Cardiac muscle cell (in vitro differentiated cells and primary cell): ENCODE measurements around the gene LILRB5. TPM values are rescaled to one million over a fixed set of nuclear protein-coding genes. Genes with fewer than 3 reads are reported as not detected.
A peak's percentile ranks its signal among the peaks of the same experiment; 100 is the strongest.
"Not testable (repeated sequence)": the region's sequence is repeated elsewhere in the genome, so short reads cannot be mapped to it uniquely, and the experiment has no call there.

Experiments
- DNase-seq, 2 donors: peaks; one replicate each; pipeline versions ENCODE4 v3.0.0 to v3.0.0-alpha.2; 2010 to 2017; ENCODE audit warnings: low read depth in 1 of 2, low spot score in 1 of 2
- H3K27ac ChIP-seq: fragments of 200-600 bp; sonication (generic); 2 replicates; pipeline ENCODE4 v1.5.1; 2016
- H3K27me3 ChIP-seq: fragments of 200-600 bp; sonication (generic); 2 replicates; pipeline ENCODE4 v1.6.0; 2016; ENCODE audit warnings: control low read depth
- H3K36me3 ChIP-seq: fragments of 200-600 bp; sonication (generic); 2 replicates; pipeline ENCODE4 v1.5.1; 2016; ENCODE audit warnings: control low read depth
- H3K4me1 ChIP-seq: fragments of 200-600 bp; sonication (generic); 2 replicates; pipeline ENCODE4 v1.8.1; 2017; ENCODE audit warnings: low read depth, mild to moderate bottlenecking, mixed run types
- H3K4me3 ChIP-seq: fragments of 200-600 bp; sonication (generic); 2 replicates; pipeline ENCODE4 v1.5.1; 2016; ENCODE audit warnings: mild to moderate bottlenecking
- H3K9me3 ChIP-seq: fragments of 200-600 bp; sonication (generic); 2 replicates; pipeline ENCODE4 v1.5.1; 2017; ENCODE audit warnings: low read depth, mild to moderate bottlenecking, control low read depth
- CTCF ChIP-seq: IDR thresholded peaks from 2 replicates; pipeline ENCODE4 v1.5.1; 2012; ENCODE audit warnings: low read depth, mild to moderate bottlenecking, low read length
- polyA plus RNA-seq: library from polyadenylated mRNA; unstranded; fragments of >200 nt; fragmentation: Nextera tagmentation; extraction: Ambion mirVana; gene quantifications from 2 replicates; pipeline ENCODE4 v1.2.1, GENCODE V29; 2016
- total RNA-seq: library from RNA; depleted of rRNA; stranded (reverse); fragments of >200 nt; gene quantifications from 2 replicates; pipeline ENCODE4 v1.2.3, GENCODE V29; 2016

LILRB5 gene
- total and polyA plus RNA-seq, 2 experiments from 2014 or later, result not detected

GRCh38 chr19:54207676-54207982 lies 49.4 kb downstream of the LILRB5 start:
- Histone ChIP-seq H3K27me3 (no peaks in the 10 kb centered on the region), H3K27ac (peak overlapping the region; percentile 68), H3K9me3 (no peaks in the 10 kb centered on the region), H3K36me3 (peaks cover 52% of the 10 kb centered on the region), H3K4me1 (peaks cover 40% of the 10 kb centered on the region), H3K4me3 (no peak overlapping the region)
- no peak for TF ChIP-seq CTCF
- DNase-seq, result no peak

- H3K27ac ChIP-seq, result peak overlapping the region; percentile 23
- not testable (repeated sequence) for H3K9me3 ChIP-seq
Measured at GRCh38 chr19:54207193-54207592, 49.9 kb downstream of the LILRB5 start.

GRCh38 chr19:54206831-54207177 lies 50.3 kb downstream of the LILRB5 start:
- DNase-seq, result no peak
- Histone ChIP-seq H3K27me3 (no peaks in the 10 kb centered on the region), H3K9me3 (no peaks in the 10 kb centered on the region), H3K4me3 (no peak overlapping the region), H3K4me1 (peaks cover 48% of the 10 kb centered on the region), H3K36me3 (peaks cover 60% of the 10 kb centered on the region), H3K27ac (peak overlapping the region; percentile 23)
- no peak for TF ChIP-seq CTCF

More at GRCh38 chr19:54207193-54207592, 49.9 kb downstream of the LILRB5 start:
- Histone ChIP-seq H3K4me1 (peaks cover 44% of the 10 kb centered on the region), H3K36me3 (peaks cover 56% of the 10 kb centered on the region)
- not testable (repeated sequence) for H3K27me3 ChIP-seq, H3K4me3 ChIP-seq, DNase-seq

- no peak for TF ChIP-seq CTCF
- Histone ChIP-seq H3K4me1 (peaks cover 51% of the 10 kb centered on the region), H3K9me3 (no peaks in the 10 kb centered on the region), H3K27ac (no peak overlapping the region), H3K36me3 (peaks cover 63% of the 10 kb centered on the region), H3K4me3 (no peak overlapping the region), H3K27me3 (no peaks in the 10 kb centered on the region)
- no peak for DNase-seq
Measured at GRCh38 chr19:54206030-54206830, 50.8 kb downstream of the LILRB5 start.

DNA sequence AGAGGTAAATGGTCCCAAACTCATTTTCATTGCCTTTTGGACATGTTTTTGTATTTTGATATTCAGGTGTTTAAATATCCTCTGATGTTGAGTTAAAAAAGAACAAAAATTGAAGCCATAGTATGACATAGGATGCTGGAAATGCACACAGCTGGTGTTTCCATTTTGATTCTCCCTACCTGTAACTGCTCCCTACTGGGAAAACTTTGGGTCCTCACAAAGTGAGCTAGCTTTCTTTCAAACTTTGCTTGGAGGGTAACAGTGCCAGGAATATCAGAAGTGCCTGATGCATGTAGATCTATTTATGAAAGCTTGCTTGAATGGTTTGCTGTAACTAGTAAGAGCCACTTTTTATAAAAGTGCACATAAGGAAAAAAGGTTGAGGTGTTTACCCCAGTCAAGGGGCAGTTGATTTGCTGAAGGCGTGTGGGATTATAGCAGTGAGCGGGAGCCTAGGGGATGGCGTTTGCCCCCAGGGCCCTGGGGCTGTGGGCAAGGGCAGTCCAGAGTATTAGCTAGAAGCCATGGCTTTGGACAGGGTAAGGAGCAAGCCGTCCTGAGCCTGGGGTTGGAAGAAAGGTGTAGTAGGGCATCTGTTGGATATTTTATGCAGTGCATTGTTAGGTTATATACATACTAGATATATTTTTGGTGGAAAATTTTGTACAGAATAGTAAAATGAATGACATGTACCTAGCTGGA lies 52.2 kb downstream of the LILRB5 start:
- Histone ChIP-seq H3K9me3 (no peaks in the 10 kb centered on the region), H3K27ac (peak overlapping the region; percentile 3), H3K27me3 (no peaks in the 10 kb centered on the region), H3K36me3 (peaks cover 63% of the 10 kb centered on the region), H3K4me1 (peaks cover 43% of the 10 kb centered on the region), H3K4me3 (no peak overlapping the region)
- DNase-seq, result no peak
- TF ChIP-seq CTCF, result no peak

- Histone ChIP-seq H3K27me3 (no peaks in the 10 kb centered on the region), H3K4me3 (no peak overlapping the region), H3K36me3 (peaks cover 62% of the 10 kb centered on the region), H3K27ac (no peak overlapping the region), H3K9me3 (no peaks in the 10 kb centered on the region), H3K4me1 (peaks cover 26% of the 10 kb centered on the region)
- no peak for TF ChIP-seq CTCF
- DNase-seq, result peak in 1 of 2 donors; percentile 49
Measured at GRCh38 chr19:54203151-54203611, 53.9 kb downstream of the LILRB5 start.
